IPS DF 6.9 (cell line): Measurements from ENCODE around the gene FOXJ3.

Experiments used
- DNase-seq: peaks from one replicate; pipeline ENCODE4 v3.0.0-alpha.2; 2013; ENCODE audit warnings: low read depth, low spot score
- H3K27ac ChIP-seq: one replicate; pipeline ENCODE4 v1.5.1; 2013; ENCODE audit warnings: low read length, control low read depth
- H3K27me3 ChIP-seq: 2 replicates; pipeline ENCODE4 v1.6.1; 2013; ENCODE audit warnings: mild to moderate bottlenecking, low read length; ENCODE audit not compliant: control insufficient read depth, insufficient read depth
- H3K36me3 ChIP-seq: 2 replicates; pipeline ENCODE4 v1.6.1; 2013; ENCODE audit warnings: low read length; ENCODE audit not compliant: control insufficient read depth, insufficient read depth
- H3K4me1 ChIP-seq: 2 replicates; pipeline ENCODE4 v1.6.1; 2013; ENCODE audit warnings: low read length; ENCODE audit not compliant: control insufficient read depth, insufficient read depth
- H3K4me3 ChIP-seq: 2 replicates; pipeline ENCODE4 v1.5.1; 2013; ENCODE audit warnings: mild to moderate bottlenecking, low read length
- H3K9me3 ChIP-seq: 2 replicates; pipeline ENCODE4 v1.6.1; 2013; ENCODE audit warnings: low read length, inconsistent platforms; ENCODE audit not compliant: control insufficient read depth, insufficient read depth
- WGBS: extraction: QIAGEN DNeasy Blood & Tissue Kit; methylation state at CpG from one replicate; pipeline ENCODE4 v1.1.7; 2013; ENCODE audit warnings: mixed read lengths, missing lambda C conversion rate; ENCODE audit not compliant: insufficient read length, insufficient coverage; 5-methylcytosine and 5-hydroxymethylcytosine counted together

FOXJ3 gene

GRCh38 chr1:42282024-42282579 is 52.9 kb downstream of the FOXJ3 start:
- Histone ChIP-seq H3K4me1 (peaks cover 1% of the 10 kb centered on the region; the same call in 1 of the 2 replicates), H3K4me3 (no peak overlapping the region), H3K9me3 (no peaks in the 10 kb centered on the region), H3K27me3 (no peaks in the 10 kb centered on the region), H3K27ac (no peak overlapping the region), H3K36me3 (no peaks in the 10 kb centered on the region)
- no CpG with 5 or more reads among the region's 2 CpGs for WGBS
- DNase-seq = no peak

- DNase-seq = no peak
- Histone ChIP-seq H3K4me1 (peaks cover 1% of the 10 kb centered on the region; the same call in 1 of the 2 replicates), H3K36me3 (no peaks in the 10 kb centered on the region), H3K9me3 (no peaks in the 10 kb centered on the region), H3K4me3 (no peak overlapping the region), H3K27ac (no peak overlapping the region), H3K27me3 (no peaks in the 10 kb centered on the region)
- whole genome bisulfite sequencing = no CpG with 5 or more reads among the region's 1 CpG
Observed at GRCh38 chr1:42280821-42281220, 54.2 kb downstream of the FOXJ3 start.

GRCh38 chr1:42279055-42279454 is 56.0 kb downstream of the FOXJ3 start:
- Histone ChIP-seq H3K4me1 (peaks cover 1% of the 10 kb centered on the region; the same call in 1 of the 2 replicates), H3K36me3 (no peaks in the 10 kb centered on the region), H3K9me3 (no peaks in the 10 kb centered on the region), H3K27me3 (no peaks in the 10 kb centered on the region), H3K27ac (no peak overlapping the region), H3K4me3 (no peak overlapping the region)
- no peak for DNase-seq
- WGBS = no CpG with 5 or more reads among the region's 2 CpGs

GRCh38 chr1:42272920-42273319 is 62.1 kb downstream of the FOXJ3 start:
- no peaks in the 10 kb centered on the region for H3K27me3 ChIP-seq
- H3K9me3 ChIP-seq = no peaks in the 10 kb centered on the region
- WGBS = 100% methylated on average over 1 of the region's 1 CpG
- H3K27ac ChIP-seq = no peak overlapping the region
- H3K4me1 ChIP-seq = no peaks in the 10 kb centered on the region
- no peak for DNase-seq
- no peaks in the 10 kb centered on the region for H3K36me3 ChIP-seq
- no peak overlapping the region for H3K4me3 ChIP-seq

GRCh38 chr1:42267904-42268303 is 67.1 kb downstream of the FOXJ3 start:
- Histone ChIP-seq H3K36me3 (no peaks in the 10 kb centered on the region), H3K27ac (no peak overlapping the region), H3K9me3 (no peaks in the 10 kb centered on the region), H3K4me3 (no peak overlapping the region), H3K27me3 (no peaks in the 10 kb centered on the region), H3K4me1 (no peaks in the 10 kb centered on the region)
- no peak for DNase-seq

GRCh38 chr1:42266253-42267135 is 68.5 kb downstream of the FOXJ3 start:
- no peak for DNase-seq
- Histone ChIP-seq H3K36me3 (no peaks in the 10 kb centered on the region), H3K27ac (no peak overlapping the region), H3K27me3 (no peaks in the 10 kb centered on the region), H3K4me3 (no peak overlapping the region), H3K4me1 (no peaks in the 10 kb centered on the region), H3K9me3 (no peaks in the 10 kb centered on the region)
- WGBS = no CpG with 5 or more reads among the region's 4 CpGs

GRCh38 chr1:42264511-42265190 is 70.4 kb downstream of the FOXJ3 start:
- Histone ChIP-seq H3K9me3 (no peaks in the 10 kb centered on the region), H3K36me3 (no peaks in the 10 kb centered on the region), H3K27me3 (no peaks in the 10 kb centered on the region), H3K4me1 (no peaks in the 10 kb centered on the region), H3K27ac (no peak overlapping the region), H3K4me3 (no peak overlapping the region)
- no CpG with 5 or more reads among the region's 4 CpGs for WGBS
- DNase-seq = no peak

- Histone ChIP-seq H3K27ac (no peak overlapping the region), H3K27me3 (no peaks in the 10 kb centered on the region), H3K4me1 (no peaks in the 10 kb centered on the region), H3K36me3 (no peaks in the 10 kb centered on the region), H3K4me3 (no peak overlapping the region), H3K9me3 (no peaks in the 10 kb centered on the region)
- no peak for DNase-seq
Observed at GRCh38 chr1:42263019-42263418, 72.0 kb downstream of the FOXJ3 start.

GRCh38 chr1:42260376-42261070 is 74.5 kb downstream of the FOXJ3 start:
- H3K27me3 ChIP-seq = no peaks in the 10 kb centered on the region
- H3K9me3 ChIP-seq = no peaks in the 10 kb centered on the region
- H3K36me3 ChIP-seq = no peaks in the 10 kb centered on the region
- H3K27ac ChIP-seq = no peak overlapping the region
- no CpG with 5 or more reads among the region's 1 CpG for WGBS
- H3K4me3 ChIP-seq = no peak overlapping the region
- no peak for DNase-seq
- no peaks in the 10 kb centered on the region for H3K4me1 ChIP-seq

- H3K4me1 ChIP-seq = no peaks in the 10 kb centered on the region
- no peak for DNase-seq
- no CpG with 5 or more reads among the region's 4 CpGs for WGBS
- no peak overlapping the region for H3K4me3 ChIP-seq
- no peaks in the 10 kb centered on the region for H3K36me3 ChIP-seq
- H3K27me3 ChIP-seq = no peaks in the 10 kb centered on the region
- H3K27ac ChIP-seq = no peak overlapping the region
- H3K9me3 ChIP-seq = no peaks in the 10 kb centered on the region
Observed at GRCh38 chr1:42259739-42260064, 75.3 kb downstream of the FOXJ3 start.
